TTC549 (cell line): ENCODE data around the gene TLCD1.
"Not testable (repeated sequence)": the region's sequence is repeated elsewhere in the genome, so short reads cannot be mapped to it uniquely, and the experiment has no call there.

ENCODE experiments used
- FAIRE-seq: peaks from 2 replicates; lab custom pipeline; 2012; peaks lifted over from hg19 to GRCh38; lab: Jason Lieb, UNC

TLCD1 gene

GRCh38 chr17:28728364-28729200 lies 2.5 kb upstream of the TLCD1 start, which contains the start of gene NEK8:
TSS of gene NEK8 (plus strand) at chr17:28728788. CDS start at chr17:28728814, 26 bp downstream.
- no peak for FAIRE-seq

GRCh38 chr17:28726627-28727491 lies 826 bp upstream of the TLCD1 start:
- FAIRE-seq, result no peak

DNA sequence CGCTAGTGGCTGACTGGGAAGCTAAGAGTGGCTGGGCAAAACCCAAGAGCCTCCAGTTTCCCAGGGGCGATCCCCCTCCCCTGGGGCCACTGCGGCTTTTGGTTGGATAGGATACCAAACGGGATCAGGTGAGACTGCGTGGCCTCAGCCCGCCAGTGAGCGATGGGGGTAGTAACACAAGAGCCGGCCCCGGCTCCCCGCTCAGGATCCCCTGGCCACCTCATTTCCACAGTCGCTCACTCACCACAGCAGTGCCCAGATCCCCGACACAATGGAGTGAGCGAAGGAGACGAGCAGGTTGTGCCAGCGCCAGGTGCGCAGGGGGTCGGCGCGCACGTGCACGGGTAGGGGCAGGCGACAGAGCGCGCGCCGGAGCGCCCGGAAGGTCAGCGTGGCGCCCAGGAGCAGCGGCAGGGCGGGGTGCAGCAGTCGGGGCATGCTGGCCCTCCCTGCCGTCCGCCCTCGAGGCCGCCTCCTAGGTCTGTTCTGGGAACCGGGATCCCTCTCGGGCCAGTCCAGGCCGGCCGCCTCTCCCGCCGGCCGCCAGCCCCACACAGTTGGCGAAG lies 290 bp downstream of the TLCD1 start:
- FAIRE-seq, result no peak

DNA sequence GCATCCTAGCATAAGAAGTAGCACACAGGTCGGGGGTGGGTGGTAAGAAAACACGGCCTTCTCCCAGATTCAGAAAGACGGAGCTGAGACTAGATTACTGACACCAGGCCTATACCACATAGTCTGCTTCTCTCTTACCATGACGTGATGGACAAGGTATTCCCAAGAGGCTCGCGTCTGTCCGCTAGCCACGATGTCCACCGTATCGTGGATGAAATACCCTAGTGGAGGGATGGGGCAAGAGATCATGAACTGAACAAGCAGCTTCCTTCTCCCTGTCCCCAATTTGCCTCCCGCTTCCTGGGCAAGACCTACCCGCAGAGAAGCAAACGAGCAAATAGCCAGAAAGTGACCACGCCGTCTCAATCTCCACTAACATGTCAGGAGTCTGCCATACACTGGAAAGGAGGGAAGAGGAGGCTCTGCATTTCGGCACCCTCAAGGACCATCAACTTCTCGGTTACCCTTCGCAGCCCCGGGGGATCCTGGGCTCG lies 820 bp downstream of the TLCD1 start:
- FAIRE-seq, result no peak

- FAIRE-seq, result no peak
Observed at GRCh38 chr17:28724500-28725165, 1.4 kb downstream of the TLCD1 start.

GRCh38 chr17:28723836-28724499 lies 2.1 kb downstream of the TLCD1 start:
- FAIRE-seq, result not testable (repeated sequence)

DNA sequence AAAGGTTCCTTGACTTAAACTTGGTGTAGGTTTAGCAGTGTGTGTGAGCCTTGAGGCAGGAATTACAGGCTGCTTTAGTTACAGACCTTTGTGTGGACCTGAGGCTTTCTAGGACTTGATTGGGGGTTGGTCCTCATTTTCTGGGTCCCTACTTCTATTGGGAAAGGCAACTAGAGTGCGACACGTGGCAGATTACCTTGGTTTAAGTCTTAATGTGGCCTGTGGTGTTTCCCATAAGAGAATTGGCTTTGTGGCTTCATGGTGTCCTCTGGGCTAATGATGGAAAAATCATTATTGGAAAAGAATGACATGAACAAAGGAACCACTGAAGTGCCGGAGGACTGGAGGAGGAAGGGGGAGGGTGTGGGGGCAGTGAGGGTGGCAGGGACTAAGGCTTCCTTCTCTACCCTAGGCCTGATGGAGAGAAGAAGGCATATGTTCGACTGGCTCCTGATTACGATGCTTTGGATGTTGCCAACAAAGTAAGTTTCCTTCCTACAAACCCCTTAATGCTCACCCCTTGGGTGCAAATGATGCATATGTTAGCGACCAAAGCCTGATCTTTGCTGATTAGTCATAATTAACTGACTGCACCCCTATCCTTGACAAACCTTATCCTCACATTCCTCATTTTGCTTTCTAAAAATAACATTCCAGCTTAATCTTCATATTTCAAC lies 2.7 kb downstream of the TLCD1 start:
- no peak for FAIRE-seq

- no peak for FAIRE-seq
Observed at GRCh38 chr17:28722417-28723158, 3.4 kb downstream of the TLCD1 start.

- not testable (repeated sequence) for FAIRE-seq
Observed at GRCh38 chr17:28720997-28721329, 5.1 kb downstream of the TLCD1 start.

GRCh38 chr17:28720247-28720996 lies 5.6 kb downstream of the TLCD1 start:
- no peak for FAIRE-seq

DNA sequence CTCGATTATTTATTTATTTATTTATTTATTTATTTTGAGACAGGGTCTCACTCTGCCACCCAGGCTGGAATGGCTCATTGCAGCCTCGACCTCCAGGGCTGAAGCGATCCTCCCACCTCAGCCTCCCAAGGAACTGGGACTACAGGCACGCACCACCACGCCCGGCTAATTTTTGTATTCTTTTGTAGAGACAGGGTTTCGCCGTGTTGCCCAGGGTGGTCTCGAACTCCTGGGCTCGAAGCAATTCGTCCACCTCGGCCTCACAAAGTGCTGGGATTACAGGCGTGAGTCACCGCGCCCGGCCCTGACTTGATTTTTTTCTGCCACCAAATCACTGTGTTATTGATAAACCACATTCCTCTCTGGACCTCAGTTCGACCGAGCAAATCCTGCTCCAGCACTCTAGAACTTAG lies 7.0 kb downstream of the TLCD1 start:
- no peak for FAIRE-seq

GRCh38 chr17:28718333-28719020 lies 7.6 kb downstream of the TLCD1 start:
- FAIRE-seq, result no peak

GRCh38 chr17:28717578-28718332 lies 8.3 kb downstream of the TLCD1 start, which contains the start of gene RAB34:
TSS of gene RAB34 (minus strand) at chr17:28717868. CDS start at chr17:28717266, 602 bp downstream.
- FAIRE-seq, result no peak

- no peak for FAIRE-seq
Observed at GRCh38 chr17:28716740-28717577, 9.1 kb downstream of the TLCD1 start.

- no peak for FAIRE-seq
Observed at GRCh38 chr17:28715217-28715616, 10.8 kb downstream of the TLCD1 start.

DNA sequence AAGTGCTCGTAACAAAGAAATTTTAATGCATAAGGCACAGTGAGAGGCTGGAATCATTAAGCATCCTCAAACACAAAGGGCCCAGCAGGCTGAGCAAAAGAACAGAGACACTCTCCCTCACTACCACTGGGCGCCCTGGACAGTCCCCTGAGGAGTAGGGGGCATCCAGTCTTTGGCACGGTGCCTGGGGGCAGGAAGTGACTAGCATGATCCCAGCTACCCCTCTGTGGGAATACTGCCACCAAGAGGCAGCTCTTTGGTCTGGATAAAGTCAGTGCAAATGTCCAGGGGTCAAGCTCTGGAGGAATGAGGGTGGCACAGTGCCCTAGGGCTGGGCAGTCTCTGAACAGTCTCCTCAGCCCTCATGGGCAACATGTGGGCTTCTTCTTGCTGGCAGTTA lies 11.8 kb downstream of the TLCD1 start:
- FAIRE-seq, result no peak
